ENCODE data around the gene ELP2. TPM values are rescaled to one million over a fixed set of nuclear protein-coding genes. Genes with fewer than 3 reads are reported as not detected.
"Not testable (repeated sequence)": the region's sequence is repeated elsewhere in the genome, so short reads cannot be mapped to it uniquely, and the experiment has no call there.

The ELP2 gene
- total RNA-seq (2014; rRNA removed; shearing (Covaris generic)) (86.0 and 103 TPM in 2 replicates), polyA plus RNA-seq (2016; fragmentation: Nextera tagmentation; extraction: Ambion mirVana) (57.6 and 63.6 TPM in 2 replicates)

GRCh38 chr18:36129300-36130038 is at the start of gene ELP2, which contains the start of gene SLC39A6:
Gene ELP2 (plus strand): TSS chr18:36129899. CDS start chr18:36129934, 35 bp downstream.
Gene SLC39A6 (minus strand): TSS chr18:36129340. CDS start chr18:36127007, 2,333 bp downstream.
- Histone ChIP-seq H4K20me1 (ENCODE audit: insufficient read depth) (0 out of 2 replicates have a peak, but pooled peaks cover 4% of the 10 kb centered on the region), H2AFZ (peak within 1 kb of the TSS; percentile 99), H3K27me3 (replicated peaks; ENCODE audit: insufficient read depth) (no peaks in the 10 kb centered on the region), H3K9me3 (ENCODE audit: low read depth) (no peaks in the 10 kb centered on the region), H3K4me2 (ENCODE audit: unreplicated experiment) (peak within 1 kb of the TSS; percentile 97), H3K4me3 (peak within 1 kb of the TSS; percentile 92), H3K9ac (peak within 1 kb of the TSS; percentile 99), H3K36me3 (ENCODE audit: low read depth) (no peaks in the 10 kb centered on the region; the same call in none of the 2 replicates), H3K79me2 (ENCODE audit: insufficient read depth) (peaks cover 87% of the 10 kb centered on the region), H3K9me2 (ENCODE audit: insufficient read depth) (no peaks in the 10 kb centered on the region), H3F3A (ENCODE audit: insufficient read depth) (peaks cover 7% of the 10 kb centered on the region; the same call in 1 of the 2 replicates), H3K4me1 (ENCODE audit: insufficient read depth) (peaks cover 12% of the 10 kb centered on the region), H3K27ac (peak within 1 kb of the TSS; percentile 98)
- in situ Hi-C loops (cut with MboI), result no loop called here
- WGBS, 2 experiments (ENCODE audit: low coverage in 1 of 2, low lambda C conversion rate in 2 of 2, missing lambda C conversion rate in 2 of 2), result 1% methylated on average over 64 to 69 of the region's 69 CpGs
- peak; percentile 98 for DNase-seq
- no peak for TF ChIP-seq EZH2phosphoT487 (IDR thresholded peaks at IDR 0.05; ENCODE audit: insufficient read depth, low read depth)
- no peak for TF ChIP-seq EZH2 (IDR thresholded peaks at IDR 0.05; ENCODE audit: insufficient read depth, poor library complexity, severe bottlenecking)

- H3K9me3 ChIP-seq (ENCODE audit: low read depth); H3K4me3 ChIP-seq; H3K27ac ChIP-seq; H3K4me2 ChIP-seq (ENCODE audit: unreplicated experiment); in situ Hi-C loops (cut with MboI); H3K4me1 ChIP-seq (ENCODE audit: insufficient read depth); H3K36me3 ChIP-seq (ENCODE audit: low read depth); H3K79me2 ChIP-seq (ENCODE audit: insufficient read depth); H3K9ac ChIP-seq; H3K9me2 ChIP-seq (ENCODE audit: insufficient read depth); H3K27me3 ChIP-seq (replicated peaks; ENCODE audit: insufficient read depth); DNase-seq; H3F3A ChIP-seq (ENCODE audit: insufficient read depth); H2AFZ ChIP-seq; H4K20me1 ChIP-seq (ENCODE audit: insufficient read depth): not testable (repeated sequence)
- 76 to 87% methylated on average over 2 of the region's 2 CpGs for WGBS, 2 experiments (ENCODE audit: low coverage in 1 of 2, low lambda C conversion rate in 2 of 2, missing lambda C conversion rate in 2 of 2)
Measured at GRCh38 chr18:36081118-36081517, 48.6 kb upstream of the ELP2 start.

GRCh38 chr18:36083729-36084128 is 46.0 kb upstream of the ELP2 start:
- in situ Hi-C loops (cut with MboI), result no loop called here
- Histone ChIP-seq H3K9me2 (ENCODE audit: insufficient read depth) (no peaks in the 10 kb centered on the region), H3K4me3 (no peak overlapping the region), H3K36me3 (ENCODE audit: low read depth) (no peaks in the 10 kb centered on the region), H3K27me3 (replicated peaks; ENCODE audit: insufficient read depth) (no peaks in the 10 kb centered on the region), H3K4me2 (ENCODE audit: unreplicated experiment) (no peak overlapping the region), H3F3A (ENCODE audit: insufficient read depth) (no peaks in the 10 kb centered on the region), H2AFZ (no peak overlapping the region), H3K9me3 (ENCODE audit: low read depth) (no peaks in the 10 kb centered on the region), H4K20me1 (ENCODE audit: insufficient read depth) (no peaks in the 10 kb centered on the region), H3K79me2 (ENCODE audit: insufficient read depth) (no peaks in the 10 kb centered on the region), H3K4me1 (ENCODE audit: insufficient read depth) (no peaks in the 10 kb centered on the region), H3K27ac (no peak overlapping the region), H3K9ac (no peak overlapping the region)
- TF ChIP-seq EZH2phosphoT487 (IDR thresholded peaks at IDR 0.05; ENCODE audit: insufficient read depth, low read depth) (no peak), EZH2 (IDR thresholded peaks at IDR 0.05; ENCODE audit: insufficient read depth, poor library complexity, severe bottlenecking) (no peak)
- DNase-seq, result no peak
- 25% methylated on average over 2 of the region's 2 CpGs for WGBS, 2 experiments (ENCODE audit: low coverage in 1 of 2, low lambda C conversion rate in 2 of 2, missing lambda C conversion rate in 2 of 2)

GRCh38 chr18:36085195-36085594 is 44.5 kb upstream of the ELP2 start:
- in situ Hi-C loops (cut with MboI), result no loop called here
- no peak overlapping the region for H3K9ac ChIP-seq
- H3K79me2 ChIP-seq (ENCODE audit: insufficient read depth), result no peaks in the 10 kb centered on the region
- H4K20me1 ChIP-seq (ENCODE audit: insufficient read depth), result no peaks in the 10 kb centered on the region
- no peak for DNase-seq
- no peaks in the 10 kb centered on the region for H3K9me2 ChIP-seq (ENCODE audit: insufficient read depth)
- 83 to 85% methylated on average over 3 to 4 of the region's 4 CpGs for WGBS, 2 experiments (ENCODE audit: low coverage in 1 of 2, low lambda C conversion rate in 2 of 2, missing lambda C conversion rate in 2 of 2)
- H3K27ac ChIP-seq, result no peak overlapping the region
- no peaks in the 10 kb centered on the region for H3K36me3 ChIP-seq (ENCODE audit: low read depth)
- H3K27me3 ChIP-seq (replicated peaks; ENCODE audit: insufficient read depth), result no peaks in the 10 kb centered on the region
- H3K9me3 ChIP-seq (ENCODE audit: low read depth), result no peaks in the 10 kb centered on the region
- H3K4me1 ChIP-seq (ENCODE audit: insufficient read depth), result no peaks in the 10 kb centered on the region
- H3F3A ChIP-seq (ENCODE audit: insufficient read depth), result no peaks in the 10 kb centered on the region
- no peak overlapping the region for H3K4me2 ChIP-seq (ENCODE audit: unreplicated experiment)
- TF ChIP-seq EZH2phosphoT487 (IDR thresholded peaks at IDR 0.05; ENCODE audit: insufficient read depth, low read depth), result no peak
- TF ChIP-seq EZH2 (IDR thresholded peaks at IDR 0.05; ENCODE audit: insufficient read depth, poor library complexity, severe bottlenecking), result no peak
- no peak overlapping the region for H2AFZ ChIP-seq
- no peak overlapping the region for H3K4me3 ChIP-seq

Measured in GM23248 (cell line).